Upper lobe of left lung (tissue), 4 donors: ENCODE data around the gene QKI.

Experiments
- CTCF ChIP-seq, 6 experiments: fragments of 450-650 bp in 4 of 6; fragments of 200-600 bp in 2 of 6; sonication (generic) in 2 of 6; IDR thresholded peaks; one replicate each; pipeline ENCODE4 v1.5.1; 2016 to 2019; ENCODE audit warnings: antibody characterized with exemption in 6 of 6
- EP300 ChIP-seq, 4 donors: sonication (generic); formaldehyde crosslinking; IDR thresholded peaks; one replicate each; pipeline ENCODE4 v1.5.1; 2017; ENCODE audit warnings: antibody characterized with exemption in 4 of 4, control low read depth in 2 of 4
- POLR2A ChIP-seq, 4 donors: fragments of 450-650 bp; IDR thresholded peaks; one replicate each; pipeline ENCODE4 v1.5.1; 2016 to 2017; ENCODE audit warnings: antibody characterized with exemption in 4 of 4, mild to moderate bottlenecking in 2 of 4
- POLR2AphosphoS5 ChIP-seq, 2 donors: sonication (generic); formaldehyde crosslinking; IDR thresholded peaks; one replicate each; pipeline ENCODE4 v1.5.1; 2017; ENCODE audit warnings: antibody characterized with exemption in 2 of 2

GRCh38 chr6:163397326-163397725 is 17.2 kb upstream of the QKI start:
- TF ChIP-seq CTCF (IDR thresholded peaks at IDR 0.05) (no peak), POLR2A (IDR thresholded peaks at IDR 0.05) (no peak), POLR2AphosphoS5 (IDR thresholded peaks at IDR 0.05) (no peak), EP300 (IDR thresholded peaks at IDR 0.05) (no peak)
